NCI-H1436 (cell line): ENCODE results near the gene DBI.

Source experiments
- DNase-seq: peaks from one replicate; lab custom pipeline; 2025; lab: John Stamatoyannopoulos, UW

Gene DBI

GRCh38 chr2:119366649-119367471, at the start of gene DBI, which contains the start of gene C2orf76:
TSS of gene DBI (plus strand) at chr2:119366977. CDS start at chr2:119367052, 75 bp downstream.
TSS of gene C2orf76 (minus strand) at chr2:119366834. CDS start at chr2:119339959, 26,875 bp downstream.
- peak; percentile 96 for DNase-seq

- DNase-seq = no peak
Observed at GRCh38 chr2:119317554-119317953, 49.2 kb upstream of the DBI start.

GRCh38 chr2:119319593-119319992, 47.2 kb upstream of the DBI start:
- no peak for DNase-seq

- no peak for DNase-seq
Observed at GRCh38 chr2:119323459-119323858, 43.3 kb upstream of the DBI start.

- no peak for DNase-seq
Observed at GRCh38 chr2:119324685-119325270, 42.0 kb upstream of the DBI start.

GRCh38 chr2:119326938-119327337, 39.8 kb upstream of the DBI start:
- no peak for DNase-seq

GRCh38 chr2:119327431-119327830, 39.3 kb upstream of the DBI start:
- no peak for DNase-seq

GRCh38 chr2:119332953-119333352, 33.8 kb upstream of the DBI start:
- DNase-seq = no peak

GRCh38 chr2:119333360-119333759, 33.4 kb upstream of the DBI start:
- DNase-seq = no peak

- no peak for DNase-seq
Observed at GRCh38 chr2:119333833-119334232, 32.9 kb upstream of the DBI start.

- DNase-seq = no peak
Observed at GRCh38 chr2:119337749-119338148, 29.0 kb upstream of the DBI start.

GRCh38 chr2:119338272-119338671, 28.5 kb upstream of the DBI start:
- DNase-seq = no peak

- no peak for DNase-seq
Observed at GRCh38 chr2:119338826-119339561, 27.8 kb upstream of the DBI start.

GRCh38 chr2:119339562-119339923, 27.2 kb upstream of the DBI start:
- DNase-seq = no peak

GRCh38 chr2:119341684-119342083, 25.1 kb upstream of the DBI start:
- no peak for DNase-seq

- DNase-seq = no peak
Observed at GRCh38 chr2:119349289-119349688, 17.5 kb upstream of the DBI start.

- DNase-seq = no peak
Observed at GRCh38 chr2:119350311-119350998, 16.3 kb upstream of the DBI start.

- no peak for DNase-seq
Observed at GRCh38 chr2:119352357-119352756, 14.4 kb upstream of the DBI start.

GRCh38 chr2:119354860-119355259, 11.9 kb upstream of the DBI start:
- DNase-seq = no peak

- no peak for DNase-seq
Observed at GRCh38 chr2:119359774-119360173, 7.0 kb upstream of the DBI start.

GRCh38 chr2:119360423-119360966, 6.3 kb upstream of the DBI start:
- DNase-seq = no peak

- no peak for DNase-seq
Observed at GRCh38 chr2:119364798-119365197, 2.0 kb upstream of the DBI start.
